ENCODE data around the gene TECTA. TPM values are rescaled to one million over a fixed set of nuclear protein-coding genes. Genes with fewer than 3 reads are reported as not detected.

The TECTA gene
- total RNA-seq, 1 experiment from 2014 or later: 0.41 TPM

DNA sequence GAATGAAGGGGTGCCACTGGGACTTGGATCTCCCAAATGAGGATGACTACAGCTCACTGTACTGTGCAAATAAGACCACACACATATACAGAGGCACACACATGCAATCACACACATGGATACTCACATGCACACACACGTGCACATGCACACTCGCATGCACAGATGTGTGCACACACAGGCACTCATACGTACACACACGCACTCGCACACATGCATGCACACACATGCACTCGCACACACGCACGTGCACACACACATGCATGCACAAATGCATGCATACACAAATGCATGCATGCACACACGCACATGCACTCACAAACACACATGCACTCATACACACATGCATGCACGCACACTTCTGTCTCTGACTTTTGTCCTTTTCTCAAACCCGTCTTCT, 36.0 kb downstream of the TECTA start:
- CTCF ChIA-PET: no interaction called here
- no TSS peak for BruUV-seq (replicated peaks)
- TF ChIP-seq, protein P1, sequence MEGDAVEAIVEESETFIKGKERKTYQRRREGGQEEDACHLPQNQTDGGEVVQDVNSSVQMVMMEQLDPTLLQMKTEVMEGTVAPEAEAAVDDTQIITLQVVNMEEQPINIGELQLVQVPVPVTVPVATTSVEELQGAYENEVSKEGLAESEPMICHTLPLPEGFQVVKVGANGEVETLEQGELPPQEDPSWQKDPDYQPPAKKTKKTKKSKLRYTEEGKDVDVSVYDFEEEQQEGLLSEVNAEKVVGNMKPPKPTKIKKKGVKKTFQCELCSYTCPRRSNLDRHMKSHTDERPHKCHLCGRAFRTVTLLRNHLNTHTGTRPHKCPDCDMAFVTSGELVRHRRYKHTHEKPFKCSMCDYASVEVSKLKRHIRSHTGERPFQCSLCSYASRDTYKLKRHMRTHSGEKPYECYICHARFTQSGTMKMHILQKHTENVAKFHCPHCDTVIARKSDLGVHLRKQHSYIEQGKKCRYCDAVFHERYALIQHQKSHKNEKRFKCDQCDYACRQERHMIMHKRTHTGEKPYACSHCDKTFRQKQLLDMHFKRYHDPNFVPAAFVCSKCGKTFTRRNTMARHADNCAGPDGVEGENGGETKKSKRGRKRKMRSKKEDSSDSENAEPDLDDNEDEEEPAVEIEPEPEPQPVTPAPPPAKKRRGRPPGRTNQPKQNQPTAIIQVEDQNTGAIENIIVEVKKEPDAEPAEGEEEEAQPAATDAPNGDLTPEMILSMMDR (IDR thresholded peaks at IDR 0.05; ENCODE audit: insufficient read depth in 1 of 2, low read depth in 1 of 2, low read length in 1 of 2, severe bottlenecking in 1 of 2, unreplicated experiment in 1 of 2): no peak
- H3K4me3 ChIP-seq (ENCODE audit: low read depth, low read length): no peak overlapping the region
- no peaks in the 10 kb centered on the region for H3K9me3 Mint-ChIP-seq (ENCODE audit: unreplicated experiment)
- no peak overlapping the region for H3K27ac Mint-ChIP-seq (ENCODE audit: unreplicated experiment)
- DNase-seq: no peak
- H3K4me1 Mint-ChIP-seq (ENCODE audit: low read depth, unreplicated experiment): peaks cover 6% of the 10 kb centered on the region
- no peak overlapping the region for H3K4me3 Mint-ChIP-seq (ENCODE audit: unreplicated experiment)
- H3K27me3 Mint-ChIP-seq (ENCODE audit: insufficient read depth, unreplicated experiment): peaks cover 22% of the 10 kb centered on the region
- H3K9me3 ChIP-seq: no peaks in the 10 kb centered on the region
- no peaks in the 10 kb centered on the region for H3K4me1 ChIP-seq
- POLR2A ChIA-PET: no interaction called here
- H3K27me3 ChIP-seq (replicated peaks; ENCODE audit: control insufficient read depth, insufficient read depth, low read length): no peaks in the 10 kb centered on the region
- no peaks in the 10 kb centered on the region for H3K36me3 Mint-ChIP-seq (ENCODE audit: insufficient read depth, unreplicated experiment)
- intact Hi-C loops (cut with micrococcal nuclease; ENCODE audit: unreplicated experiment): no loop called here
- H3K36me3 ChIP-seq (ENCODE audit: control insufficient read depth, insufficient read depth, low read length): no peaks in the 10 kb centered on the region

DNA sequence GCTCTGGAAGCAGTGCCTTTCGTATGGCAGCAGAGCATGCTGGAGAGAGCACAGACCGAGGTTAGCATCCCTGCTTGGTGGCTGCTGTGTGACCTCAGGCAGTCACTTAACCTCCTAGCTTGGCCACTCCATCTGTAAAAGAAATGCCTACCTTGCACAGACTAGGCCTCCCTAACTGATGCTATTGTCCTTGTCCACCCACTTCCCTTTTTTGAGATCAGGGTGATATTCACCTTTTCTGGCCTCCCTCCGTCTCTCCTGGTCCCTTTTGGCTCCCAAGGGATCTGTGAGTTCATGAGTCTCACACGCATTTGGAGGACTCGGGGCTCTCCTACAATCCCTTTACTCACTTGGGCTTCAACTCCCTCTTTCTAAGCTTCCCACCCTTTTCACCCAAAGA, 37.2 kb downstream of the TECTA start:
- Histone ChIP-seq H3K4me1 (no peaks in the 10 kb centered on the region), H3K36me3 (ENCODE audit: control insufficient read depth, insufficient read depth, low read length) (no peaks in the 10 kb centered on the region), H3K9me3 (no peaks in the 10 kb centered on the region), H3K4me3 (ENCODE audit: low read depth, low read length) (no peak overlapping the region), H3K27me3 (replicated peaks; ENCODE audit: control insufficient read depth, insufficient read depth, low read length) (no peaks in the 10 kb centered on the region)
- H3K4me1 Mint-ChIP-seq (ENCODE audit: low read depth, unreplicated experiment): no peaks in the 10 kb centered on the region
- no peak overlapping the region for H3K4me3 Mint-ChIP-seq (ENCODE audit: unreplicated experiment)
- ChIA-PET CTCF (no interaction called here), POLR2A (no interaction called here)
- BruUV-seq (replicated peaks): no TSS peak
- H3K27ac Mint-ChIP-seq (ENCODE audit: unreplicated experiment): no peak overlapping the region
- DNase-seq: no peak
- intact Hi-C loops (cut with micrococcal nuclease; ENCODE audit: unreplicated experiment): no loop called here
- H3K36me3 Mint-ChIP-seq (ENCODE audit: insufficient read depth, unreplicated experiment): no peaks in the 10 kb centered on the region
- H3K9me3 Mint-ChIP-seq (ENCODE audit: unreplicated experiment): no peaks in the 10 kb centered on the region
- TF ChIP-seq, protein P1 (IDR thresholded peaks at IDR 0.05; ENCODE audit: insufficient read depth in 1 of 2, low read depth in 1 of 2, low read length in 1 of 2, severe bottlenecking in 1 of 2, unreplicated experiment in 1 of 2): no peak
- H3K27me3 Mint-ChIP-seq (ENCODE audit: insufficient read depth, unreplicated experiment): peaks cover 26% of the 10 kb centered on the region

DNA sequence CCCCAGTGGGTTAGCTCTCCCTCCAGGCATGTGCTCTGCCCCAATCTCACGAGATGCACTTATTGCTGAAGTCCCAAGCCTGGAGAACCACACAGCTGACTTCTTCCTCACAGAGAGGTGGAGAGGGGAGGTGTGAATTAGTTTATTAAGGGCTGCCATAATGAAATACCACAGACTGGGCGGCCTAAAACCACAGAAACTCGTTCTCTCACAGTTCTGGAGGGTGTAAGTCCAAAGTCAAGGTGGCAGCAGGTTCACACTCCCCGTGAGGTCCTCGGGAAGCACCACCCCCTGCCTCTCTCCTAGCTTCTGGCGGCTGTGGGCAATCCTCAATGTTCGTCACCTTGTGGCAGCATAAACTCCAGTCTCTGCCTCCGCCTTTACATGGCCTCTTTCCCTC, 39.3 kb downstream of the TECTA start:
- DNase-seq: no peak
- Histone ChIP-seq H3K36me3 (ENCODE audit: control insufficient read depth, insufficient read depth, low read length) (no peaks in the 10 kb centered on the region), H3K4me3 (ENCODE audit: low read depth, low read length) (no peak overlapping the region), H3K9me3 (no peaks in the 10 kb centered on the region), H3K27me3 (replicated peaks; ENCODE audit: control insufficient read depth, insufficient read depth, low read length) (no peaks in the 10 kb centered on the region), H3K4me1 (no peaks in the 10 kb centered on the region)
- POLR2A ChIA-PET: no interaction called here
- TF ChIP-seq, protein P1 (IDR thresholded peaks at IDR 0.05; ENCODE audit: insufficient read depth in 1 of 2, low read depth in 1 of 2, low read length in 1 of 2, severe bottlenecking in 1 of 2, unreplicated experiment in 1 of 2): no peak
- H3K27me3 Mint-ChIP-seq (ENCODE audit: insufficient read depth, unreplicated experiment): peaks cover 30% of the 10 kb centered on the region
- H3K27ac Mint-ChIP-seq (ENCODE audit: unreplicated experiment): no peak overlapping the region
- H3K4me3 Mint-ChIP-seq (ENCODE audit: unreplicated experiment): no peak overlapping the region
- H3K9me3 Mint-ChIP-seq (ENCODE audit: unreplicated experiment): no peaks in the 10 kb centered on the region
- intact Hi-C loops (cut with micrococcal nuclease; ENCODE audit: unreplicated experiment): no loop called here
- no peaks in the 10 kb centered on the region for H3K36me3 Mint-ChIP-seq (ENCODE audit: insufficient read depth, unreplicated experiment)
- H3K4me1 Mint-ChIP-seq (ENCODE audit: low read depth, unreplicated experiment): no peaks in the 10 kb centered on the region
- BruUV-seq (replicated peaks): no TSS peak
- CTCF ChIA-PET: interaction anchor here (0.7 kb wide), 1 partner anchor 39 kb away, joined by 3 read pairs; no protein-coding TSS in a partner anchor

Data from Caco-2 (cell line).